SK-N-MC (cell line): Measurements from ENCODE around the gene FBXO15.

Experiments
- EZH2 ChIP-seq: fragments of 200-600 bp; sonication (generic); IDR thresholded peaks from one replicate; pipeline ENCODE4 v1.6.1; 2017; ENCODE audit warnings: antibody characterized with exemption
- FOXP2 ChIP-seq: optimal IDR thresholded peaks from 2 replicates; pipeline ENCODE3; 2011; ENCODE audit warnings: mild to moderate bottlenecking, moderate library complexity; ENCODE audit not compliant: insufficient read depth; ENCODE audit errors: extremely low read length, control extremely low read depth
- POLR2AphosphoS5 ChIP-seq: IDR thresholded peaks from 2 replicates; pipeline ENCODE4 v1.6.1; 2012; ENCODE audit warnings: mild to moderate bottlenecking, low read depth, low read length, borderline replicate concordance

- TF ChIP-seq EZH2 (no peak), POLR2AphosphoS5 (no peak), FOXP2 (no peak)
Measured at GRCh38 chr18:74084184-74084855, 63.3 kb downstream of the FBXO15 start.
